ENCODE results near the gene P2RX4.
A peak's percentile ranks its signal among the peaks of the same experiment; 100 is the strongest.
"Not testable (repeated sequence)": the region's sequence is repeated elsewhere in the genome, so short reads cannot be mapped to it uniquely, and the experiment has no call there.

Gene P2RX4, protein sequence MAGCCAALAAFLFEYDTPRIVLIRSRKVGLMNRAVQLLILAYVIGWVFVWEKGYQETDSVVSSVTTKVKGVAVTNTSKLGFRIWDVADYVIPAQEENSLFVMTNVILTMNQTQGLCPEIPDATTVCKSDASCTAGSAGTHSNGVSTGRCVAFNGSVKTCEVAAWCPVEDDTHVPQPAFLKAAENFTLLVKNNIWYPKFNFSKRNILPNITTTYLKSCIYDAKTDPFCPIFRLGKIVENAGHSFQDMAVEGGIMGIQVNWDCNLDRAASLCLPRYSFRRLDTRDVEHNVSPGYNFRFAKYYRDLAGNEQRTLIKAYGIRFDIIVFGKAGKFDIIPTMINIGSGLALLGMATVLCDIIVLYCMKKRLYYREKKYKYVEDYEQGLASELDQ

GRCh38 chr12:121209624-121210572 is at the start of gene P2RX4:
P2RX4 (plus strand) TSS chr12:121210129; CDS start chr12:121210165, 36 bp downstream.
- Histone ChIP-seq H3K27ac (peak within 1 kb of the TSS; percentile 42 to 92 (median 85)), H3K4me3 (peak within 1 kb of the TSS; percentile 47 to 81 (median 62))

- H3K4me3 ChIP-seq, result no peak overlapping the region
- H3K27ac ChIP-seq, result no peak overlapping the region
Observed at GRCh38 chr12:121162384-121162783, 47.5 kb upstream of the P2RX4 start.

DNA sequence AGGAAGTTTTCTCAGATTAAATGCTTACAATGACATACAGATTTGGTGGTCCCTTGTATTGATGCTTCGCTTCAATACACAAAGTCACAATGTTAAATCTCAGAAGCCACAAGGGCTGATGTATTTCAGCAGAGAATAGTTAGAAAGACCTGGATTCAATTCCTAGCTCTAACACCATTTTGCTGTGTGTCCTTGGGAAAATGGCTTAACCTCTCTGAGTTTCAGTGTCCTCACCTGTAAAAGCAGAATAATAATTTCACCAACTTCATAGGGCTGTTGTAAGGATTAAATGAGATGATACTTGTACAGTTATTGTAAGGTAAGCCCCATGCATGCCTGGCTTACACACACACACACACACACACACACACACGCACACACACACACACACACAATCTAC is 46.9 kb upstream of the P2RX4 start:
- Histone ChIP-seq H3K27ac (no peak overlapping the region), H3K4me3 (no peak overlapping the region)

- H3K4me3 ChIP-seq, H3K27ac ChIP-seq: not testable (repeated sequence)
Observed at GRCh38 chr12:121164839-121165238, 45.1 kb upstream of the P2RX4 start.

DNA sequence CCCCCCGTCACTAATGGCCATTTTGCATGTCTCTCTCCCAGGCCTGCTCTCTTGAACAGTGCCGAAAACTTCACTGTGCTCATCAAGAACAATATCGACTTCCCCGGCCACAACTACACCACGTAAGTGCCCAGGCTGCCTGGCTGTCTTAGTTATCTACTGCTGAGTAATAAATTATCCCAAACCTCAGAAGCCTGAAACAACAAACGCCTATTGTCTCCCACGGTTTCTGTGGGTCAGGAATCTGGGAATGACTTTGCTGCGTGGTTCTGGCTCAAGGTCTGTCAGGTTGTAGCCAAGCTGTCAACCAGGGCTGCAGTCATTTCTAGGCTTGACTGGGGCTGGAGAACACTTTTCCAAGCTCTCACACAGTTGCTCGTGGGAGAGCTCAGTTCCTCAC is 44.6 kb upstream of the P2RX4 start:
- Histone ChIP-seq H3K27ac (no peak overlapping the region), H3K4me3 (no peak overlapping the region)

GRCh38 chr12:121166356-121166755 is 43.6 kb upstream of the P2RX4 start:
- Histone ChIP-seq H3K27ac (no peak overlapping the region), H3K4me3 (no peak overlapping the region)

DNA sequence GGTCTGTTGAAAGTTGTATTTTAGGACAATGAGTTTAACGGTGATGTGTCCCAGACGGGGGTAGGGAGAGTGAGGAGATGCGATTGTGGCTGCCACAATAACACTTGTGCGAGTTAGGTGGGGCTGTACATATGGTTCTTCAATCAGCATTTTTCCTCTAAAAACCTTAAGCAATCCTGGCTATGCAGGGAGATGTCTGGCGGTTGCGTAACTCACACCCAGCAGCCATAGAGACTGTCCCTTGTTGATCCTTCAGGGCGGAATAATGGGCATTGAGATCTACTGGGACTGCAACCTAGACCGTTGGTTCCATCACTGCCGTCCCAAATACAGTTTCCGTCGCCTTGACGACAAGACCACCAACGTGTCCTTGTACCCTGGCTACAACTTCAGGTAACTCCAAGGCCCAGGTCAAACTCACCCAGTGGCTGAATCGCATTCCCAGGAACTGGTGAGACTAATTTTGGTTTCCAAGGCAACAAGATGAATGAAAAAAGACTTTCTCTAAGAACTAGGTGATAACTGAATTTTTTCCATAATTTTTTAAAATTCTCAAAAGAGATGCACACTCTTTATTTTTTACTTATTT is 42.6 kb upstream of the P2RX4 start:
- H3K4me3 ChIP-seq, result no peak overlapping the region
- H3K27ac ChIP-seq, result no peak overlapping the region

- H3K4me3 ChIP-seq, result no peak overlapping the region
- no peak overlapping the region for H3K27ac ChIP-seq
Observed at GRCh38 chr12:121167951-121168350, 42.0 kb upstream of the P2RX4 start.

DNA sequence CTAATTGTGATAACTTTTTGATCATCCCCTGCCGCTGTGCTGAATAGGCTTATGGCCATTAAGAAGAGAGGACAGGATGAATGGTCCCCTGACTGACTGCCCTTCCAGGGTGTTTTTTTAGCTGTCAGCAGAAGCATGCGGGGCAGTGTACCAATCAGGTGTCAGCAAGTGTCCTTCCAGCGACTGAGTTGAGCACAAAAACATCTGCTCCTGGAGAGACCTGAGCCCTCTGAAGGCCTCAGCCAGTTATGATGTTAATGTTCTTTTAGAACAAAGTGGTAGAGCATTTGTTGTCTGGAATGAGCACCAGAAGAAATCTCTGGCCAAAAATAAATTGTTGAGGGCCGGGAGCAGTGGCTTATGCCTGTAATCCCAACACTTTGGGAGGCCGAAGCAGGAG is 39.8 kb upstream of the P2RX4 start:
- H3K4me3 ChIP-seq, result no peak overlapping the region
- no peak overlapping the region for H3K27ac ChIP-seq

GRCh38 chr12:121170611-121171260 is 39.2 kb upstream of the P2RX4 start:
- no peak overlapping the region for H3K27ac ChIP-seq

GRCh38 chr12:121172145-121172544 is 37.8 kb upstream of the P2RX4 start:
- Histone ChIP-seq H3K4me3 (no peak overlapping the region), H3K27ac (no peak overlapping the region)

More at GRCh38 chr12:121170611-121171260, 39.2 kb upstream of the P2RX4 start:
- no peak overlapping the region for H3K4me3 ChIP-seq

DNA sequence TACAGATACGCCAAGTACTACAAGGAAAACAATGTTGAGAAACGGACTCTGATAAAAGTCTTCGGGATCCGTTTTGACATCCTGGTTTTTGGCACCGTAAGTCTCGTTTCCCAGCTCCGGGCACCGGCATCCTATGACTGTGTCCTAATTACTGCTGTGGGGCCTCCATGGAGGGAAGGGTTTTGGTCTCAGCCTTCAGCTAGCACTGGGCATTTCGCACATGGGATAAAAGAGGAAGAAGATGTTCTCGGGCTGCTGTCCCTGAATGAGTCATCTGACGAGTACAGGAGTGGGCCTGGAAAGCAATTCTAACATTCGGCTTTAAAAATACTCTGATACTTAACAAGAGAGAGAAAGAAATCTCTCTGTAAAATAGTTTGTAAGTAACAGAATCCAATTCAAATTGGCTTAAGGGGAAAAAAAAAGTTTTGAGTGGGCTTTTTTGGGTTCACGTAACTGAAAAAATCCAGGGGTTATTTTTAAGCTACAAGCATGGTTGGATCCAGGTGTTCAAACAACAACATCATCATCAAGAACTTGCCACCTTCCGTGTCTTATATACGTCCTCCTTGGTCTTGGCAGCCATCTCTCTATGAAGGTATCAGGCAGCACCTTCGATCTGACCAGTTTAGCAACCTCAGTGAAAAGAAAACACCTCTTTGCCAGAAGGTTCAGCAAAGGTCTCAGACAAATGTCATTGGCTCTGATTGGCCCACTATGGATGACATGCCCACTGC is 34.4 kb upstream of the P2RX4 start:
- Histone ChIP-seq H3K27ac (peak overlapping the region in 1 of 21 experiments; percentile 19), H3K4me3 (no peak overlapping the region)

GRCh38 chr12:121176826-121177529 is 33.0 kb upstream of the P2RX4 start:
- H3K4me3 ChIP-seq, result no peak overlapping the region
- no peak overlapping the region for H3K27ac ChIP-seq

DNA sequence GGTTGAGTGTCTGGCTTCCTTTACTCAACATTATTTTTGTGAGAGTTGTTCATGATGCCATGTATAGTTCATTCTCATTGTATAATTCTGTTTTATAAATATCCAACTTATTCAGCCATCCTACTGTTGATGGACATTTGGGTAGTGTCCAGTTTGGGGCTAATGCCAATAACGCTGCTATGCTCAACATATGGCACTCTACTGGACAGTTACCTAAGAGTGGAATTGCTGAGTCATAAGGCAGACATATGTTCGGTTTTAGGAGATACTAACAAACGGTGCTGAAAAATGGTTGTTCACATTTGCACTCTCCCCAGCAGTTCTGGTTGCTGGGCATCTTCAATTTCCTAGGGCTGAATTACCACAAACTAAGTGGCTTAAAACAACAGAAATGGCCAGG is 28.7 kb upstream of the P2RX4 start:
- Histone ChIP-seq H3K4me3 (no peak overlapping the region), H3K27ac (no peak overlapping the region)

DNA sequence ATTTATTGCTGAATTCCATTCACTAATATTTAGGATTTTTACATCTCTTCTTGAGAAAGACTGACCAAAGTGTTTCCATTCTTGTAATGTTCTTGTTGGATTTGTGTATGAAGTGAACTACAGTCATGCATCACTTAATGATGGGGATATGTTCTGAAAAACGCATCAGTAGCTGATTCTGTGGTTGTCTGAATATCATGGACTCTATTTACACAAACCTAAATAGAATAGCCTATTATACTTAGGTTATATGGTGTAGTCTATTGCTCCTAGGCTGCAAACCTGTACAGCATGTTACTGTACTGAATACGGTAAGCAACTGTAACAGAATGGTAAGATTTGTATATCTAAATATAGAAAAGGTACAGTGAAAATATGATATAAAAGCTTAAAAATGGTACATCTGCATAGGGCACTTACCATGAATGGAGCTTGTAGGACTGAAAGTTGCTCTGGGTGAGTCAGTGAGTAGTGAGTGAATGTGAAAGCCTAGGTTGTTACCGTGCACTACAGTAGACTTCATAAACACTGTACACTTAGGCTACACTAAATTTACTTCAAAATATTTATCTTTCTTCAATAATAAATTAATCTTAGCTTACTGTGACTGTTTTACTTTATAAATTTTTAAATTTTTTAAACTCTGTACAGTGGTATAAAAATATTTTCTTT is 27.6 kb upstream of the P2RX4 start:
- Histone ChIP-seq H3K27ac (no peak overlapping the region), H3K4me3 (no peak overlapping the region)

DNA sequence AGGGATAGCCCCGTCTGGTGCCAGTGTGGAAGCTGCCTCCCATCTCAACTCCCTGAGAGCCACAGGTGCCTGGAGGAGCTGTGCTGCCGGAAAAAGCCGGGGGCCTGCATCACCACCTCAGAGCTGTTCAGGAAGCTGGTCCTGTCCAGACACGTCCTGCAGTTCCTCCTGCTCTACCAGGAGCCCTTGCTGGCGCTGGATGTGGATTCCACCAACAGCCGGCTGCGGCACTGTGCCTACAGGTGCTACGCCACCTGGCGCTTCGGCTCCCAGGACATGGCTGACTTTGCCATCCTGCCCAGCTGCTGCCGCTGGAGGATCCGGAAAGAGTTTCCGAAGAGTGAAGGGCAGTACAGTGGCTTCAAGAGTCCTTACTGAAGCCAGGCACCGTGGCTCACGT is 25.5 kb upstream of the P2RX4 start:
- H3K4me3 ChIP-seq, result no peak overlapping the region
- H3K27ac ChIP-seq, result peak overlapping the region in 1 of 21 experiments; percentile 17

- Histone ChIP-seq H3K4me3 (no peak overlapping the region), H3K27ac (peak overlapping the region in 1 of 21 experiments; percentile 17)
Observed at GRCh38 chr12:121184984-121185889, 24.7 kb upstream of the P2RX4 start.

Measured in skin epidermis (tissue), 12 donors.